Ovary (tissue), 3 donors: ENCODE results near the gene ITPK1.

Source experiments
- CTCF ChIP-seq, 3 donors: fragments of 450-650 bp in 2 of 3; fragments of 200-600 bp in 1 of 3; IDR thresholded peaks; one replicate each; pipeline versions ENCODE4 v1.5.1 to v1.8.0; 2016 to 2022; ENCODE audit warnings: antibody characterized with exemption in 3 of 3, mild to moderate bottlenecking in 1 of 3
- EP300 ChIP-seq: sonication (generic); formaldehyde crosslinking; IDR thresholded peaks from one replicate; pipeline ENCODE4 v1.6.1; 2017; ENCODE audit warnings: antibody characterized with exemption
- POLR2A ChIP-seq: fragments of 450-650 bp; IDR thresholded peaks from one replicate; pipeline ENCODE4 v1.6.1; 2017; ENCODE audit warnings: antibody characterized with exemption, mild to moderate bottlenecking, moderate library complexity
- donor health status: DM: no; HTN: no; CAD: no.

GRCh38 chr14:93003945-93004698, 111.6 kb downstream of the ITPK1 start:
- TF ChIP-seq CTCF (IDR thresholded peaks at IDR 0.05) = no peak
- TF ChIP-seq EP300 = no peak
- no peak for TF ChIP-seq POLR2A
